ENCODE data around the gene IMPG2.

GRCh38 chr3:101189796-101190195 is 130.6 kb downstream of the IMPG2 start:
- TF ChIP-seq CTCF (conservative IDR thresholded peaks at IDR 0.05): no peak
- no peak for TF ChIP-seq ZFX (IDR thresholded peaks at IDR 0.05)
